ENCODE data around the gene MTCH1.

- TF ChIP-seq, protein P1, sequence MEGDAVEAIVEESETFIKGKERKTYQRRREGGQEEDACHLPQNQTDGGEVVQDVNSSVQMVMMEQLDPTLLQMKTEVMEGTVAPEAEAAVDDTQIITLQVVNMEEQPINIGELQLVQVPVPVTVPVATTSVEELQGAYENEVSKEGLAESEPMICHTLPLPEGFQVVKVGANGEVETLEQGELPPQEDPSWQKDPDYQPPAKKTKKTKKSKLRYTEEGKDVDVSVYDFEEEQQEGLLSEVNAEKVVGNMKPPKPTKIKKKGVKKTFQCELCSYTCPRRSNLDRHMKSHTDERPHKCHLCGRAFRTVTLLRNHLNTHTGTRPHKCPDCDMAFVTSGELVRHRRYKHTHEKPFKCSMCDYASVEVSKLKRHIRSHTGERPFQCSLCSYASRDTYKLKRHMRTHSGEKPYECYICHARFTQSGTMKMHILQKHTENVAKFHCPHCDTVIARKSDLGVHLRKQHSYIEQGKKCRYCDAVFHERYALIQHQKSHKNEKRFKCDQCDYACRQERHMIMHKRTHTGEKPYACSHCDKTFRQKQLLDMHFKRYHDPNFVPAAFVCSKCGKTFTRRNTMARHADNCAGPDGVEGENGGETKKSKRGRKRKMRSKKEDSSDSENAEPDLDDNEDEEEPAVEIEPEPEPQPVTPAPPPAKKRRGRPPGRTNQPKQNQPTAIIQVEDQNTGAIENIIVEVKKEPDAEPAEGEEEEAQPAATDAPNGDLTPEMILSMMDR (IDR thresholded peaks at IDR 0.05) = no peak
- TF ChIP-seq EZH2 (IDR thresholded peaks at IDR 0.05) = no peak
- TF ChIP-seq EZH2phosphoT487 (IDR thresholded peaks at IDR 0.05) = no peak
These were observed 13.9 kb downstream of the MTCH1 start for GRCh38 chr6:36971921-36972673.
